ENCODE data around the gene RFX1. TPM values are rescaled to one million over a fixed set of nuclear protein-coding genes. Genes with fewer than 3 reads are reported as not detected.
A peak's percentile ranks its signal among the peaks of the same experiment; 100 is the strongest.
"Not testable (repeated sequence)": the region's sequence is repeated elsewhere in the genome, so short reads cannot be mapped to it uniquely, and the experiment has no call there.

The RFX1 gene
- total RNA-seq, 1 donor from 2014 or later = 19.9 TPM

DNA sequence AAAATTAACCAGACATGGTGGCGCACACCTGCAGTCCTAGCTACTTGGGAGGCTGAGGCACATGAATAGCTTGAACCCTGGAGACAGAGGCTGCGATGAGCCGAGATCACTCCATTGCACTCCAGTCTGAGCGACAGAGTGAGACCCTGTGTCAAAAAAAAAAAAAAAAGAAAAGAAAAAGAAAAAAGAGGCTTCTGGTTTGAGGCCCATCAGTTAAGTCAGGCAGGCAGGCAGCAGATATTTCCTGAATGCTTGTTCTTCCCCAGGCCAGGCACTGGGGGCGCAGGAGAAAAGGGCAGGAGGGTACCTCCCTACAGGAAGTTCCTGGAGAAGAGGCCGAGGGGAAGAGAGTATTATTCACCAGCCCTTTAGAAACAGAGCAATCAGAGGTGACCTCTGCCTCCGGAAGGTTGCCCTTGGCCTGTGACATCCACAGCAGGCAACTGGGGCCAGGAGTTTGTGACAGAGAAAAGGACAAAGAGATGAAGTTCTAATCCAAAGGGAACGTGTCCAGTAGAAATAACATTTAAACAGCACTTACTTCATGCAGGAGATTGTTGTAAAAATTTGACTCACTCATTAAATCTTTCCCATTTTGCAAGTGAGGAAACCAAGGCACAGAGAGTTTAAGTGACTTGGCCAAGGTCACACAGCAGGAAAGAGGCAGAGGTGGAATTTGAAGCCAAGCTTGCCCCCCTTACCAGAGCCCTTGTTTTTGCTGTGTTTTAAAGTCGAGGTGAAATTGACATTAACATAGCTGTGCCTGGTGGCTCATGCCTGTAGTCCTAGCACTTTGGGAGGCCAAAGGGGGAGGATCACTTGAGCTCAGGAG lies 17.5 kb upstream of the RFX1 start:
- H3K27me3 Mint-ChIP-seq (ENCODE audit: low read depth) = peaks cover 5% of the 10 kb centered on the region
- TF ChIP-seq, protein P1, sequence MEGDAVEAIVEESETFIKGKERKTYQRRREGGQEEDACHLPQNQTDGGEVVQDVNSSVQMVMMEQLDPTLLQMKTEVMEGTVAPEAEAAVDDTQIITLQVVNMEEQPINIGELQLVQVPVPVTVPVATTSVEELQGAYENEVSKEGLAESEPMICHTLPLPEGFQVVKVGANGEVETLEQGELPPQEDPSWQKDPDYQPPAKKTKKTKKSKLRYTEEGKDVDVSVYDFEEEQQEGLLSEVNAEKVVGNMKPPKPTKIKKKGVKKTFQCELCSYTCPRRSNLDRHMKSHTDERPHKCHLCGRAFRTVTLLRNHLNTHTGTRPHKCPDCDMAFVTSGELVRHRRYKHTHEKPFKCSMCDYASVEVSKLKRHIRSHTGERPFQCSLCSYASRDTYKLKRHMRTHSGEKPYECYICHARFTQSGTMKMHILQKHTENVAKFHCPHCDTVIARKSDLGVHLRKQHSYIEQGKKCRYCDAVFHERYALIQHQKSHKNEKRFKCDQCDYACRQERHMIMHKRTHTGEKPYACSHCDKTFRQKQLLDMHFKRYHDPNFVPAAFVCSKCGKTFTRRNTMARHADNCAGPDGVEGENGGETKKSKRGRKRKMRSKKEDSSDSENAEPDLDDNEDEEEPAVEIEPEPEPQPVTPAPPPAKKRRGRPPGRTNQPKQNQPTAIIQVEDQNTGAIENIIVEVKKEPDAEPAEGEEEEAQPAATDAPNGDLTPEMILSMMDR (conservative IDR thresholded peaks at IDR 0.05) = peak; percentile 63
- DNase-seq (ENCODE audit: low read depth, low spot score) = peak; percentile 59
- no peaks in the 10 kb centered on the region for H3K36me3 Mint-ChIP-seq (ENCODE audit: low read depth)
- H3K9me3 Mint-ChIP-seq = no peaks in the 10 kb centered on the region
- H3K4me3 Mint-ChIP-seq = no peak overlapping the region
- H3K4me1 Mint-ChIP-seq = peaks cover 6% of the 10 kb centered on the region
- peak overlapping the region; percentile 92 for H3K27ac Mint-ChIP-seq (ENCODE audit: unreplicated experiment)

DNA sequence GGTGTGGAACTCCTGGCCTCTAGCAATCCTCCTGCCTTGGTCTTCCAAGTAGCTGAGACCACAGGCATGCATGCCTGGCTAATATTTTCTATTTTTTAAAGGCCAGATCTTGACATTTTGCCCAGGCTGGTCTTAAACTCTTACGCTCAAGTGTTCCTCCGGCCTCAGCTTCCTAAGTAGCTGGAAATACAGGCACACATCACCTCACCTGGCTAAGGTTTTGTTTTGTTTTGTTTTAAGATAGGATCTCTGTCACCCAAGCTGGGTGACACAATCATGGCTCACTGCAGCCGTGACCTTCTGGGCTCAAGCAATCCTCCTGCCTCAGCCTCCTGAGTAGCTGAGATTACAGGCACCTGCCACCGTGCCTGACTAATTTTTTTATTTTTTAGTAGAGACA lies 16.3 kb upstream of the RFX1 start:
- no peak for DNase-seq (ENCODE audit: low read depth, low spot score)
- Mint-ChIP-seq H3K4me1 (peaks cover 6% of the 10 kb centered on the region), H3K27ac (ENCODE audit: unreplicated experiment) (no peak overlapping the region), H3K27me3 (ENCODE audit: low read depth) (no peaks in the 10 kb centered on the region), H3K9me3 (no peaks in the 10 kb centered on the region), H3K36me3 (ENCODE audit: low read depth) (no peaks in the 10 kb centered on the region), H3K4me3 (no peak overlapping the region)
- TF ChIP-seq, protein P1 (conservative IDR thresholded peaks at IDR 0.05) = no peak

- TF ChIP-seq, protein P1 (conservative IDR thresholded peaks at IDR 0.05) = no peak
- no peaks in the 10 kb centered on the region for H3K36me3 Mint-ChIP-seq (ENCODE audit: low read depth)
- no peaks in the 10 kb centered on the region for H3K9me3 Mint-ChIP-seq
- no peaks in the 10 kb centered on the region for H3K27me3 Mint-ChIP-seq (ENCODE audit: low read depth)
- DNase-seq (ENCODE audit: low read depth, low spot score) = no peak
- no peak overlapping the region for H3K27ac Mint-ChIP-seq (ENCODE audit: unreplicated experiment)
- H3K4me1 Mint-ChIP-seq = peaks cover 6% of the 10 kb centered on the region
- no peak overlapping the region for H3K4me3 Mint-ChIP-seq
These were observed 15.4 kb upstream of the RFX1 start for GRCh38 chr19:14021474-14021873.

- not testable (repeated sequence) for H3K9me3 Mint-ChIP-seq
These were observed 13.6 kb upstream of the RFX1 start for GRCh38 chr19:14019739-14020138.

DNA sequence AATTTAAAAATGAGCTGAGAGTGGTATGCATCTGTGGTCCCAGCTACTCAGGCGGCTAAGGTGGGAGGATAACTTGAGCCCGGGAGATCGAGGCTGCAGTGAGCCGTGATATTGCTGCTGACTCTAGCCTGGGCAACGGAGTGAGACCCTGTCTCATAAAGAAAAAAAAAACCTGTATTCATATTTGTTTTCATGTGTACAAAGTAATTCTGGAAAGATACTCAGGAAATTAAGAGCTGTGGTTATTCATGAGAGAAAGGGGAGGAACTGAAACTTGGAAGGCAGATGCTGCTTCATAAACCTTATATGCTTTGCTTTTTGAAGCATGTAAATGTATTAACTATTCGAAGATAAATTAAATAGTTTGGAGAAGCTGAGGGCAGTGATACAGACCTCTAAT lies 13.0 kb upstream of the RFX1 start:
- no peaks in the 10 kb centered on the region for H3K36me3 Mint-ChIP-seq (ENCODE audit: low read depth)
- TF ChIP-seq, protein P1 (conservative IDR thresholded peaks at IDR 0.05) = no peak
- H3K4me1 Mint-ChIP-seq = peaks cover 6% of the 10 kb centered on the region
- H3K27me3 Mint-ChIP-seq (ENCODE audit: low read depth) = no peaks in the 10 kb centered on the region
- no peaks in the 10 kb centered on the region for H3K9me3 Mint-ChIP-seq
- H3K4me3 Mint-ChIP-seq = no peak overlapping the region
- DNase-seq (ENCODE audit: low read depth, low spot score) = no peak
- no peak overlapping the region for H3K27ac Mint-ChIP-seq (ENCODE audit: unreplicated experiment)

More at GRCh38 chr19:14019739-14020138, 13.6 kb upstream of the RFX1 start:
- H3K4me3 Mint-ChIP-seq; H3K36me3 Mint-ChIP-seq (ENCODE audit: low read depth); H3K27ac Mint-ChIP-seq (ENCODE audit: unreplicated experiment); DNase-seq (ENCODE audit: low read depth, low spot score); H3K4me1 Mint-ChIP-seq; H3K27me3 Mint-ChIP-seq (ENCODE audit: low read depth): not testable (repeated sequence)

GRCh38 chr19:14015524-14016035 lies 9.5 kb upstream of the RFX1 start:
- no peaks in the 10 kb centered on the region for H3K9me3 Mint-ChIP-seq
- TF ChIP-seq, protein P1 (conservative IDR thresholded peaks at IDR 0.05) = no peak
- H3K27me3 Mint-ChIP-seq (ENCODE audit: low read depth) = no peaks in the 10 kb centered on the region
- DNase-seq (ENCODE audit: low read depth, low spot score) = no peak
- H3K4me3 Mint-ChIP-seq = no peak overlapping the region
- H3K36me3 Mint-ChIP-seq (ENCODE audit: low read depth) = no peaks in the 10 kb centered on the region
- H3K27ac Mint-ChIP-seq (ENCODE audit: unreplicated experiment) = no peak overlapping the region
- H3K4me1 Mint-ChIP-seq = no peaks in the 10 kb centered on the region

Measured in neural crest cell (in vitro differentiated cells).